ENCODE results near the gene ACE.
"Not testable (repeated sequence)": the region's sequence is repeated elsewhere in the genome, so short reads cannot be mapped to it uniquely, and the experiment has no call there.

ACE gene

DNA sequence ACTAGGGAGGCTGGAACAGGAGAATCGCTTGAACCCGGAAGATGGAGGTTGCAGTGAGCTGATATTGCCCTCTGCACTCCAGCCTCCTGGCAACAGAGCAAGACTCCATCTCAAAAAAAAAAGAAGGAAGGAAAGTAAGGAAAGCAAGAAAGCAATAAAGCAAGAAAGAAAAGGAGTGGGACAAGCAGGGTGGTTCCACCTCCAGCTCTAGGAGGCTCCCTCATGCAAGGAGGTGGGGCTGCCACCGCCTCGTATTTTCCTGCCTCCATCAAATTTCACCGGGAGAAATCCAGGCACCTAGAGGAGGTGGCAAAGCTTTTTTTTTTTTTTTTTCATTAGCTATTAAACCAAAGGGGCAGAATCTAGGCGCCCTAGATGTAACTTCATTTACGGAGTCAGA, 31.8 kb upstream of the ACE start:
- DNase-seq = no peak

DNA sequence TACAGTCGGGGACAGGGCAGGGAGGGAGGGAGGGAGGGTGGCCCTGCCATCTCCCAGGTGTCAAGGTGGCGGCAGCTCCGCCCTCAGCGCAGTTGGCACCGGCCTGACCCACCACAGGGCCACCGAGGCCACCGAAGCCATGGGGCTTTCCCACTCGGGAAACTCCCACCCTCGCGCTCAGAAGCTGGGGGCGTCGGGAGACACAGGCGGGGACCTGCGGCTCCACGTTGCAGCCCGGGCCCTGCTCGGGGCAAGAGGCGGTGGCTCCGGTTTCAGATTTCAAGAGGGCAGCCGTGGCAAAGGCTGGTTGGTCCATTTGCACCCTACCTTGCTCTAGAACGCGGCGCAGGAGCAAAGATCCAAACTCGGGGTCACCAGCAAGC, 31.3 kb upstream of the ACE start:
- no peak for DNase-seq

DNA sequence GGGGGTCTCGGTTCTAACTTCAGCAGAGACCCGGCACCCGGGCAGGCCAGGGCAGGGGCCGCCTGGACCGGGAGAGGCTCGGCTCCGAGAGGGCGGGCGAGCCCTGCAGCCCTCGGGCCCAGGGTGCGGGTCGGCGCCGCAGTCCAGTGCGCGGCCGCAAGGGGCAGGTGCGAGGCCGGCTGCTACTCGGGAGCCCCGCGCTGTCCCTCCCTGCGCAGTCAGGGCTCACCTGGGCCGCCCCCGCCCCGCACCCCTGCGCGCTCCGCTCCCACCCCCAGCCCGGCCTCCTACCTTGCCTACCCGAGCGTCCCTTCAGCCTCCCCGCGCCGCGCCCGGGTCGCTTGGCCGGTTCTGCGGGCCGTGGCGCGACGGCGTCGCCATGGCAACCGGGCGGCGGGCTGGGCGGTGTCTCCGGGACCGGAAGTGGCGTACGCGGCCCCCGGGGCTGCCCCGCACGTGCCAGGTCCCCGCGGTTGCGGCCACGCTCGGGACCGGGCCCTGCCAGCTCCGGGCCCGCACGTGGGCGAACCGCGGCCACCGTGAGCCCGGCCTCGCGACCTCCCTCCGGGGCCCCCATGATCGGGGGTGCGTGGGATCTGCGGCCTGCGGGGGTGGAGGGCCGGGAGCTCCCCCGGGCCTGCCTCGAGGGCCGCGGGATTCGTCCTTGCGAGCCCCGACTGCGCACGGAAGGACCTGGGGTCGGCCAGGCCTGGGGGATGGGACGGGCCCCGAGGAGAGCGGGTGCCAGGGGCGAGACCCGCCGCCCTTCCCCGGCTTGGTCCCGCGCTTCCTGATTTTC, 30.7 kb upstream of the ACE start, which contains the start of gene CYB561:
CYB561 (minus strand) TSS at position 353 of the 799 bp plus-strand sequence. CDS start 8,759 bp downstream, outside the sequence.
- no peak for DNase-seq

DNA sequence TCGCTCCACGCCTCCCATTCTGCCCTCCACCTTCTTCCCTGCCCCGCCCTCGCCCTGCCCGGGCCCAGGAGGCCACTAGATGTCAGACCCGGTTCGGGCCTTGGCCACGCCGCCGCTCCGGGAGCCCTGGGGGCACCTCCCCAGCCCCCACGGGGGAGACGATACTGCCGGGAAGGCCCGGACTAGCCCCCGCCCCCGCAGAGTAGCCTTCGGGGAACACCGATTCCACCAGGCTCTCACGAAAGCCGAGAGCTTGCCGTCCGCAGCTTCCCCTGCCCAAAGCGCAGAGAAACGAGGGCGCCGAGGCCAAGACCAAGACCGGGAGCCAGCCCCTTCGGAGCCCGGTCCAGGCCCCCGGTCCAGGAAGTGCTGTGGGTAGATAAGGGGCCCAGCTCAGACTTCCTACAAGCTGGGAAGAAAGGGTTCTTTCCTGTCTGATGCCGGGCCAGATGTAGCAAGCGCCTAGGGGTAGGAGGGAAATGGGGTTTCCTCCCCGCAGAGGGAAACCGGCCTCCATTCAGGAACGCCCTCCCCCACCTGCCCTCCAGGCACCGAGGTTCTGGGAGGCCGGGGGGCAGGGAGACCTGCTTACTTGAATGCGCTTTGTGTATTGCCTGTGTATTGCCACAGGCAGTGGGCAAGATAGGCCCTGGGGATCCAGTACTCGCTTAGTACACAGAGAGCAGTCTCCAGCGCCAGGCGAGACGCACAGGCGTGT, 29.9 kb upstream of the ACE start:
- DNase-seq = no peak

DNA sequence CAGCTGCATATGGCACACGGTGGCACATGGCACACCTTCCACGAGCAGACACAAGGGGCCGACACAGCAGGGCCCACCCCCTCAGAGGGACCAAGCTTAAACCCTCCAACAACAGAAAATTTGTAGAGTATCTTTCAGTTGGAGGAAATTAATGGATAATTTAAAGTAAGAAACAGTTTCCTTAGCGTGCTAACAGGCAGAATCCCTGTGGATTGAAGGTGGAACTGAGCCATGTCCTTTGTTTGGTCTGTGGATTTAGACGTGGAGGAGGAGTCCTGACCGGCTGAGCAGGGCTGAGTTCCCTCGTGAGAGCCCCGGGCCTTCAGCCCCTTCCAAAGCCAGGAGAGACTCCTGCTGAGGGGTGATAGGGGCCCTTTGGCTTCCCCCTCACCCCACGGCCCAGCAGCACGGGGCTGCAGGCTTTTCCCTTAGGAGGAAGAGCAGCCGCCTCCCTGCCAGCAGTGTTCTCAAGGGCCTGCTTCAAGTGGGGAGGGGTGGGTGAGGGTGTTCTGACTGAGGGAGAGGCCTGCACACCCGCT, 29.3 kb upstream of the ACE start:
- no peak for DNase-seq

DNA sequence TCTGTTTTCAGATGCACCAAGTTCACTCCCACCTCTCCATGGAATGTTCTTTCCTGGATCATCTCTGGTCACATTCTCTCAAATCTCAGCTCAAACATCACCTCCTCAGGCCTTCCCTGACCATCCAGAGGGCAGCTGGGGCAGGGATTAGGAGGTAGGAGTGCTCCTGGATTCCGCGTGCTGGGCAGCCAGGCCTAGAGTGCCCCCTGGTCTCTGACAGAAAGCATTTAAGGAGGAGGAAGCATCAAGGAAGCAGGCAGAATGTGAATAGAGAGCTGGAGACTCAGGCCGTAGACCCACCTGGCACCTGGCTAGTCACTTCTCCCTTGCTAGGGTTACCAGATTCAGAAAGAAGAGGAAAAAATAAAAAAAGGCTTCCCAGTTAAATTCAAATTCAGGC, 28.2 kb upstream of the ACE start:
- no peak for DNase-seq

DNA sequence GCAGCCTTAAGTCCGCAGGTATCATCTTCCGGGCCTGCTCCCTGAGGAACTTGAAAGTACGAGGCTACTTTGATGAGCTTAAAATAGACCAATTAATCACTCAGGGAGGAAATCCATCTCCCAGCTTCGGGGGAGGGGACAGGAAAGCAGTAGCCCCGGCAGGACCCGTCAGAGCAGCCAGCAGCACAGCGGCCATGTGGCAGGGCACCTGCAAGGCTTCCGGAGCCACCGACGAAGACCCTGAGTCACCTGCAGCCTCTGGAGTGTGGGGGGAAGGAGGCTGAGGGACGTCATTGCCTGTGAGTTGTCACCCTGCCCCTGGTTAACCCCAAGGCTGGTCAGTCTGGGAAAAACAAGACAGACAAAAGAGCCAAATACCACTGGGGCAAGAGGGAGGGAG, 26.3 kb upstream of the ACE start:
- DNase-seq = no peak

DNA sequence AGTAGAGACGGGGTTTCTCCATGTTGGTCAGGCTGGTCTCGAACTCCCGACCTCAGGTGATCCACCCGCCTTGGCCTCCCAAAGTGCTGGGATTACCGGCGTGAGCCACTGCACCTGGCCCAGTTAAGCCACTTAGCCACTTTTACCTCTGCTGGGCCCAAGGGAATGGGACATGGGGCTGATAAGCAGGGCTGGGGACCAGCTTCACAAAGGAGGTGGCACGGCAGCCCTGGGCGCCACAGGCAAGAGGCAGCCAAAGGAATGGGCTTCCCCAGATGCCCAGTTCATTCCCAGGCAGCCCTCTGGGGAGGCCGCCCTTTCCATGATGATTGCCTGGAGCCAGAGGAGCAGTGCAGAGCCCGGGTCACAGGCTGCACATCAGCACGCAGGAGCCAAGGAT, 25.7 kb upstream of the ACE start:
- DNase-seq = no peak

DNA sequence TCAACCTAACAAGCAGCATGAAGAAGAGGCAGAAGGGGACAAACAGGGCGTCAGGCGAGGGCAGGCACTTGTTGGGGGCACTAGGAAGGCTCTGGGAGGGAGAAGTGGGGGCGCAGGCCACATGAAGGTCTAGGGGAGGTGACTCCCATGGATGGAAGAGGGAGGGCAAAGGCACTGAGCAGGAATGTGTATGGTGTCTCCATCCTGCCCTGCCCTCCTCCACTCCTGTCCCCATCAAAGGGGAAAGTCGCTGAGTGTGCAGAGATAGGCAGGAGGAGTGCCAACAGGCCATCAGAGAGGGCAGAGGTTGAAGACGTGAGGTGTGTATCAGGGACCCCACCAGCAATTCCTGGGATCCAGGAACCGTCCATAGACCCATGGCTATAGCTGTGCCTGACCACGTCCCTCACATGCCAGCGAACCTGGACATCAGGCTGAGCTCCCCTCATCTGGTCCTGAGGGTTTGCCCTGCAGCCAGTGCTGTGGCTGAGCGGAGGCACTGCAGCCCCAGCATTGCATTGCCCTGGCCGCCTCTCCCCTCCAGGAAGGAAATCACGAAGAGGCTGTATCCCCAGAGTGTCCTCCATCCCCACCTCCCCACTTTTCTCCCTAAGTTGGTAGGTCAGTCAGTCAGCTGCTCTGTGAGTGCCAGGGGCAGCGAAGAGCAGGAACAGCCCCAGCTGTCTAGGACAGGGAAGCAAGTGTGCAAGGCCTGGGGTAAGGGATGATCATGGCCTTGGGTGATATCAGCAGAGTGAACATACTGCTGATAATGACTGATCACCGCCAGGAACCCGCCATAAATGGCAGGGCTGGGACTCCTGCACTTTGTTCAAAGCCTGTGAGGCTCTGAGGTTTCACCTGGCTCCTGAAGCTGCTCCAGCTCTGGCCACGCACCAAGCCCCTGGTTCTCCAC, 24.6 kb upstream of the ACE start:
- no peak for DNase-seq

DNA sequence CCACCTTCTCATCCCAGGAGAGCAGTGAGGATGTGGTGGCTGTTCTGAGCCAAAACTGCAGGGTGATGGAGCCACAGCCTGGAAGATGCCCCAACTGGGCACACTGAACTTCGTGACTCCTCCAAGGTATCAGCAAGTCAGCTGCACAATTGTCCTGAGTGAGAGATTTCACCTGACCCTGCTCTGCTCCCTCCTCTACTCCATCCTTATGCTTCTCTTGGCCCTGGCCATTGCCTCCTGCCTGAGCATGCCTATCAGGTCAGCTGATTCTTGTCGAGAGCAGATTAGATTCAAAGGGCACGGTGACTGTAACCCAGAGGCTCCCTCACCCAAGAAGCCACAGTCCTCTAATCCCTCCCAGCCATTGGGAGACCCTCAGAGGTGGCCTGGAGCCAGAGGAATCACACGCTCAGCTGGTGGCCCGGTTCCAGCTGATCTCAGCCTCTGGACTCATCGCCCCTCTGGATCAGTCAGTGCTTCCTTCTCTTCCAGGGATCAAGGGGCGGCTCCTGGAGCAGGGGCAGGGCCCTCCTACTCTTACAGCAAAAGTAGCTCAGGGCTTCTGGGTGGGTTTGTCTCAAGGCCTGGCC, 23.8 kb upstream of the ACE start:
- no peak for DNase-seq

DNA sequence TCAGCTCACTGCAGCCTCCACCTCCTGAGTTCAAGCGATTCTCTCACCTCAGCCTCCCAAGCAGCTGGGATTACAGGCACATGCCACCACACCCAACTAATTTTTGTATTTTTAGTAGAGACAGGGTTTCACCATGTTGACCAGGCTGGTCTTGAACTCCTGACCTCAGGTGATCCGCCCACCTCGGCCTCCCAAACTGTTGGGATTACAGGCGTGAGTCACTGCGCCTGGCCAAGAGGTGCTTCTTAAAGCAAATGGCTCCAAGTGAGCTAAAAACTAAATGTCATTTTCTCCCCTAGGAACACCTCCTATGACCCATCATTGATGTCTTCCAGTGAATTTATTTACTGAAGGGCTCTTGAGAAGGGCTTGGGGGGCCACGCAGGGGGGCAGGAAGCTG, 22.5 kb upstream of the ACE start:
- DNase-seq = not testable (repeated sequence)

DNA sequence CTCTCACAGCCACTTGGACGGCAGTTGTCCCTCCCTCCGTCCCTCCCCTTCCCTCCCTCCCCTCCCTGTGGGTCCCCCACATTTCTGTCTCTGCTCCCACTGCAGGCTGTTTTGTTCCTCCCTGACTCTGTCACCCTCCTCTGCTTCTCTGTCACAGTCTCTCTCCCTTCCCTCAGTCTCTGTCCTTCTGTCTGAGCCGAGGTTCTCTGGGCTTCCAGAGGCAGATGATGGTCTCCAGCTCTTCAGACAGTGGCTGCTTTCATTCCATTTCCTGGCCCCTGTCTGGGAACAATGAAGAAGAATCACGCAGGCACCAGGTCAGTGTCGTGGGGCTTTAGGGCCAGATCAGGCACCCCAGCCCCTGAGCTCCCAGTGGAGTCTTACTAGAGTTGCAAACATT, 21.9 kb upstream of the ACE start:
- no peak for DNase-seq

DNA sequence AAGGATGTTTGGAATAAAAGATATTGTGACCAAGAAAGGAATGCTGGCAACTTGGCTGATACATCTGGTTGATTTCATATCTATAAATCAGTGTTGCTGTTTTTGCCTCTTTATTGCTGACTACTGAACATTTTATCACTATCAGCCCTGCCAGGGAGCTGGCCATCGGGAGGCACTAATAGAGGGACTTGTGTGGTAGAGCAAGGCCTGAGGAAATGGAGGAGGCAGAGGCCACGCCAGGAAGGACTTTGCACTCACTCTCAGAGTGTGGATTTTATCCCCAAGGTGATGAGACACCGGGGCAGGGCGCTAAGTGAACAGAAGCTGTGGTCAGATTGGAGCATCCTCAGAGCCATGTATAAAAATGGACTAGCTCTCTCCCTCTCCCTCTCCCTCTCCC, 21.4 kb upstream of the ACE start:
- DNase-seq = no peak

DNA sequence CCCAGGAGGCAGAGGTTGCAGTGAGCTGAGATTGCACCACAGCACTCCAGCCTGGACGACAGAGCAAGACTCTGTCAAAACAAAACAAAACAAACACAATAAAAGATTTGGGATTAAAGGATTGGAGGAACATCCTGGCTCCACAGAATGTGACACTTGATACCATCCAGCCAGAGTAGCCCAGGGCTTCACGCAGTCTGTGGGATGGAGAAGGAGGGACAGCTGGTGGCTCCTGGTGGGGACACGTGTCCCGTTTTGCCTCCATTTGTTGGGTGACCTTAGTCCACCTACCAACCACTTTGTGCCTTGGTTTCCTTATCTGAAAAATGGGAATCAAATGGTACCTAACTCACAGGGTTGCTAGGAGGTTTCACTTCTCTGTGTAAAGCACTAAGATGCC, 18.4 kb upstream of the ACE start:
- DNase-seq = no peak

DNA sequence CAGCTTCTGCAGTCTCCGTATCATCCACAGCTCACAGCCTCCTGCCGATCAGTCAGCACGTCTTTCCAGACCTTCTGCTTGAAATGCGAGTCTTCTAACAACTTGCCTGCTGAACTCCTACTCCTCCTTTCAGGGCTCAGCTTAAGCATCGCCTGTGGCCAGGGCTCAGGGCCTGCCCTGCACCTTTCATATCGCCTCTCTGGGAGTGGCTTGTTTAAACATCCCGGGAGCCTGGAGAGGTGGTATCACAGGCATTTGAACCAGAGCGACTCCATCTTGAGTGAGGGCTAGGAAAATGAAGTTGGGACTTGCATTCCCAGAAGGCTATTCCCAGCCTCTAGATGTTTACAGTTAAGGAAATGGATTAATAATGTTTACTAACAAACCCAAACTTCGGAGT, 16.8 kb upstream of the ACE start:
- DNase-seq = no peak

DNA sequence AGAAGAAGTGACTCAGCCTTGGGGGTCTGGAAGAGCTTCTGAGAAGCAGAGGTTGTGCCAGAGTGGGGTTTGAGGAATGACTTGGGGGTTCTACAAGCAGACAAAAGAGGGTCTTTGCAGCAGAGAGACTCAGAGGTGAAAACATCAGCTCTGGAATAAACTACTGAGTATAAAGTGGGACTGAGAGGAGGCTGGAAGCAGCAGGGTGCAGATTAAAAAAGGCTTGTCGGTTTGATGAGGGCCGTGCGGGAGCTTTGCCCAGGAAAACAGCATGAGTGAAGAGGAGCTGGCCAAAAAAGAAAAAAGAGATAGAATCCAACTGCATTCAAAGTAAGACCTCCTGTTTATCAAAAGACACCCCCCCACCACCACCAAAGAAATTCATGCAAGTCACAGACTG, 13.1 kb upstream of the ACE start:
- DNase-seq = no peak

DNA sequence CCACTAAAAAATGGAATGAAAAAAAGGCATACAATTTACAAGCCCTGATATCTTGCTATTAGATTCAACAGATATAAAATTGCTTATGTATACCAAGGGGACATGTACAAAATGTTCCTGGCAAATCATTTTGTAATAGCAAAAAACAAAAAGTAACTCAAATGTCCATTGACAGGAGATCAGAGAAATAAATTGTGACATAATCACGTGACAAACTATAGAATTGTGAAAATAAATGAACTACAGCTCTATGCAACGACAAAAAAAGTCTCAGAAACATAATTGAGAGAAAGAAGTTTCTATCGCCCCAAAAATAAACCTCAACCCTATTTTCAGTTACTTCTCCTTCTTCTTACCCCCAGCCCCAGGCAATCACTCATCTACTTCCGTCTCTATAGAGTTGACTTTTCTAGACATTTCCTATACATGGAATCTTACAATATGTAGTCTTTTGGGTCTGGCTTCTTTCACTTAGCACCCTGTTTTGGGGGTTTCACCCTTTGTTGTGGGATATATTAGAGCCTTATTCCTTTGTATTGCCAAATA, 12.1 kb upstream of the ACE start:
- DNase-seq = no peak

DNA sequence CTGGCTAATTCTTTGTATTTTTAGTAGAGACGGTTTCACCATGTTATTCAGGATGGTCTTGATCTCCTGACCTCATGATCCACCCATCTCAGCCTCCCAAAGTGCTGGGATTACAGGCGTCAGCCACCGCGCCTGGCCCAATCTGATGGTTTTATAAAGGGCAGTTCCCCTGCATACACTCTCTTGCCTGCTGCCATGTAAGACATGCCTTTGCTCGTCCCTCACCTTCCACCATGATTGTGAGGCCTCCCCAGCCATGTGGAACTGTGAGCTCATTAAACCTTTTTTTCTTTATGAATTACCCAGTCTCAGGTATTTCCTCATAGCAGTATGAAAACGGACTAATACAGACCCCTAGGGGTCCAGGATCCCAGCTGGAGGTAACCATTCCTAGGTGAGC, 8.8 kb upstream of the ACE start:
- not testable (repeated sequence) for DNase-seq

DNA sequence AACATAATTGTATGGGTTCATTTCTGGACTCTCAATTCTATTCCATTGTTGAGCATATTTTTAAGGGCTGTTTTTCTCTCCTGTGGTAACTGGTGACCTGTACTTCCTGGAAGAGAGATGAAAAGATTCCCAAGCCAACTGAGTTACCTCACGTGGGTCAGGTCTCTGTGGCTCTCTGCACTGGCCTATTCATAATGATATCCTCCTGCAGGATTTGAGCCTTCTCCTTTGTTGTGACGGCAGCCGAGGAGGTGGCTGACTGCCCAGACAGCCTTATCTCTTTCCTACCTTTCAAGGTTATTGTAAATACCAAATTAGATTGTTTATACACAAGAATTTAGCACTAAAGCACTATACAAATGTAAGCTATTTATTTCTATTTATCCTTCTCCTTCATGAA, 2.7 kb upstream of the ACE start:
- DNase-seq = no peak

DNA sequence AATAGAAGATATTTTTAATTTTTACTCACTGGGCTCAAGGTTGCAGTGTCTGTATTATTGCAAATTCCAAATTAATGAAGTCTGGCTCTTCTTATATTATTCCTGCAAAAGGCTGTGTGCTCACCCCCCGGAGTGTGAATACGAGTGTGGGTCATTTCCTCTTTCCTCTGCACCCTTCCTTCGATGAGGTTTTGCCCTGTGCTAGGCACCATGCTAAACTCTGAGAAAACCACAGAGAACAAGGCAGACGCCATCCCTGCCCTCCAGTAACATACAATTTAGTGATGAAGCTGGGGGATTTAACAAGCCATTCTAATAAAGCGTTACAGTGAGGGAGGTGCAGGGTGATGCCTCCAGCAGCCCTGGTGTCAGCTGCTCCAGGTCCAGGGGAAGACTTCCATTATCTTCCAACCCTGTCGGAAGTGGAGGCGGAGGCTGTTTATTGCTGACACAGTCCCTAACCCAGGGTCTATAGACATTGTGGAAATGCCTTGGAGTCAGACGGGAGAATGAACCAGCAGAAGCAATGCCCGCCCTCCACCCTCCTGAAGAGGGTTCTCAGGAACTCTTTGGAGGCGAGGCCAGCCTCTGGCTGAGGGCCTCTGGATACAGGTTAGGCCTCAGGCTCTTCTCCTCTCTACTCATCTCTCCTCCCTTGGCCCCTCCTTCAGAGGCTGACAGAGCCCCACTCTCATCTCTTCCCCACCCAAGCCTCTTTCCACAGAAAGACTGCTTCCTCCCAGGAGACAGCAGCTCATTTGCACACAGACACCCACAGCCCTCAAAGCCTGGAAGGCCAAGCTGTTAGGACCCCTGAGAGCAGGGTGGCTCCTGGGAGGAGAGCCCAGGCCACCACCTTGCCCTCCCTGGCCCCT, 2.0 kb upstream of the ACE start:
- no peak for DNase-seq
